ENCODE data around the gene ABCA2. TPM values are rescaled to one million over a fixed set of nuclear protein-coding genes. Genes with fewer than 3 reads are reported as not detected.

ABCA2 gene
- total and polyA plus RNA-seq, 9 of the 15 experiments (the other 6 are each of a cell fraction or from before 2014, with no cell fraction given) = 0.69 to 16.3 (median 6.1) TPM; not detected in 2

DNA sequence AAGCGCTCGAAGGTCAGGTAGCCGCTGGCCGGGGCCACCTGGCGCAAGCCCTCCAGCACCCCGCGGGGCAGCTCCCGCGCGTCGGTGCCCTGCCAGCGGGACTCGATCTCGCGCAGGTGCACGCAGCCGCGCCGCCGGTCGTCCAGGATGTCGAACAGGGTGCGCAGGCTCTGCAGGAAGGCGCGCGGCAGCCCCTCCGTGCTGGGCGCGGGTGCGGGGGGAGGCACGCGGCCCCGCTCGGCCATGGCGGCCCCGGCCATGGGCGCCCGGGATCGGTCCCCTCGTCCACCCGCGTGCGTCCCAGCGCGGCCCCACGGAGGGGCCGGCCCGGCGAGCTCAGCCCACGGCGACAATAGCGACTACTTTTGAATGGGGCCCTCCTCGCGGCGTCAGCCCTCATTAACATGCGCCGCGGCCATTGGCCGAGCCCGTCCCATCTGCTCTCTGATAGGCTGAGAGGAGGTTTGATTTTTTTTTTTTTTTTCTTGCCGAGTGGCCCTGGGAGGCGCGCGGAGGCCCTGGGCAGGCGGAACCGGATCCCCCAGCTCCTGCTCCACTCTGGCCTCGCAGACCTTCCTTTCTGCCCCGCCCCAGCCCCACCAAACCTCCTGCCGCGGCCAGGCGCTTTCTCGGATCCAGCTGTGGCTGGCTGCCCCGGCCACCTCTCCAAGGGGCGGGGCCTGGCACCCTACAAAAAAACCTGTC, 42.3 kb upstream of the ABCA2 start, which contains the start of gene SAPCD2 (continued):
- TF ChIP-seq, protein P1, sequence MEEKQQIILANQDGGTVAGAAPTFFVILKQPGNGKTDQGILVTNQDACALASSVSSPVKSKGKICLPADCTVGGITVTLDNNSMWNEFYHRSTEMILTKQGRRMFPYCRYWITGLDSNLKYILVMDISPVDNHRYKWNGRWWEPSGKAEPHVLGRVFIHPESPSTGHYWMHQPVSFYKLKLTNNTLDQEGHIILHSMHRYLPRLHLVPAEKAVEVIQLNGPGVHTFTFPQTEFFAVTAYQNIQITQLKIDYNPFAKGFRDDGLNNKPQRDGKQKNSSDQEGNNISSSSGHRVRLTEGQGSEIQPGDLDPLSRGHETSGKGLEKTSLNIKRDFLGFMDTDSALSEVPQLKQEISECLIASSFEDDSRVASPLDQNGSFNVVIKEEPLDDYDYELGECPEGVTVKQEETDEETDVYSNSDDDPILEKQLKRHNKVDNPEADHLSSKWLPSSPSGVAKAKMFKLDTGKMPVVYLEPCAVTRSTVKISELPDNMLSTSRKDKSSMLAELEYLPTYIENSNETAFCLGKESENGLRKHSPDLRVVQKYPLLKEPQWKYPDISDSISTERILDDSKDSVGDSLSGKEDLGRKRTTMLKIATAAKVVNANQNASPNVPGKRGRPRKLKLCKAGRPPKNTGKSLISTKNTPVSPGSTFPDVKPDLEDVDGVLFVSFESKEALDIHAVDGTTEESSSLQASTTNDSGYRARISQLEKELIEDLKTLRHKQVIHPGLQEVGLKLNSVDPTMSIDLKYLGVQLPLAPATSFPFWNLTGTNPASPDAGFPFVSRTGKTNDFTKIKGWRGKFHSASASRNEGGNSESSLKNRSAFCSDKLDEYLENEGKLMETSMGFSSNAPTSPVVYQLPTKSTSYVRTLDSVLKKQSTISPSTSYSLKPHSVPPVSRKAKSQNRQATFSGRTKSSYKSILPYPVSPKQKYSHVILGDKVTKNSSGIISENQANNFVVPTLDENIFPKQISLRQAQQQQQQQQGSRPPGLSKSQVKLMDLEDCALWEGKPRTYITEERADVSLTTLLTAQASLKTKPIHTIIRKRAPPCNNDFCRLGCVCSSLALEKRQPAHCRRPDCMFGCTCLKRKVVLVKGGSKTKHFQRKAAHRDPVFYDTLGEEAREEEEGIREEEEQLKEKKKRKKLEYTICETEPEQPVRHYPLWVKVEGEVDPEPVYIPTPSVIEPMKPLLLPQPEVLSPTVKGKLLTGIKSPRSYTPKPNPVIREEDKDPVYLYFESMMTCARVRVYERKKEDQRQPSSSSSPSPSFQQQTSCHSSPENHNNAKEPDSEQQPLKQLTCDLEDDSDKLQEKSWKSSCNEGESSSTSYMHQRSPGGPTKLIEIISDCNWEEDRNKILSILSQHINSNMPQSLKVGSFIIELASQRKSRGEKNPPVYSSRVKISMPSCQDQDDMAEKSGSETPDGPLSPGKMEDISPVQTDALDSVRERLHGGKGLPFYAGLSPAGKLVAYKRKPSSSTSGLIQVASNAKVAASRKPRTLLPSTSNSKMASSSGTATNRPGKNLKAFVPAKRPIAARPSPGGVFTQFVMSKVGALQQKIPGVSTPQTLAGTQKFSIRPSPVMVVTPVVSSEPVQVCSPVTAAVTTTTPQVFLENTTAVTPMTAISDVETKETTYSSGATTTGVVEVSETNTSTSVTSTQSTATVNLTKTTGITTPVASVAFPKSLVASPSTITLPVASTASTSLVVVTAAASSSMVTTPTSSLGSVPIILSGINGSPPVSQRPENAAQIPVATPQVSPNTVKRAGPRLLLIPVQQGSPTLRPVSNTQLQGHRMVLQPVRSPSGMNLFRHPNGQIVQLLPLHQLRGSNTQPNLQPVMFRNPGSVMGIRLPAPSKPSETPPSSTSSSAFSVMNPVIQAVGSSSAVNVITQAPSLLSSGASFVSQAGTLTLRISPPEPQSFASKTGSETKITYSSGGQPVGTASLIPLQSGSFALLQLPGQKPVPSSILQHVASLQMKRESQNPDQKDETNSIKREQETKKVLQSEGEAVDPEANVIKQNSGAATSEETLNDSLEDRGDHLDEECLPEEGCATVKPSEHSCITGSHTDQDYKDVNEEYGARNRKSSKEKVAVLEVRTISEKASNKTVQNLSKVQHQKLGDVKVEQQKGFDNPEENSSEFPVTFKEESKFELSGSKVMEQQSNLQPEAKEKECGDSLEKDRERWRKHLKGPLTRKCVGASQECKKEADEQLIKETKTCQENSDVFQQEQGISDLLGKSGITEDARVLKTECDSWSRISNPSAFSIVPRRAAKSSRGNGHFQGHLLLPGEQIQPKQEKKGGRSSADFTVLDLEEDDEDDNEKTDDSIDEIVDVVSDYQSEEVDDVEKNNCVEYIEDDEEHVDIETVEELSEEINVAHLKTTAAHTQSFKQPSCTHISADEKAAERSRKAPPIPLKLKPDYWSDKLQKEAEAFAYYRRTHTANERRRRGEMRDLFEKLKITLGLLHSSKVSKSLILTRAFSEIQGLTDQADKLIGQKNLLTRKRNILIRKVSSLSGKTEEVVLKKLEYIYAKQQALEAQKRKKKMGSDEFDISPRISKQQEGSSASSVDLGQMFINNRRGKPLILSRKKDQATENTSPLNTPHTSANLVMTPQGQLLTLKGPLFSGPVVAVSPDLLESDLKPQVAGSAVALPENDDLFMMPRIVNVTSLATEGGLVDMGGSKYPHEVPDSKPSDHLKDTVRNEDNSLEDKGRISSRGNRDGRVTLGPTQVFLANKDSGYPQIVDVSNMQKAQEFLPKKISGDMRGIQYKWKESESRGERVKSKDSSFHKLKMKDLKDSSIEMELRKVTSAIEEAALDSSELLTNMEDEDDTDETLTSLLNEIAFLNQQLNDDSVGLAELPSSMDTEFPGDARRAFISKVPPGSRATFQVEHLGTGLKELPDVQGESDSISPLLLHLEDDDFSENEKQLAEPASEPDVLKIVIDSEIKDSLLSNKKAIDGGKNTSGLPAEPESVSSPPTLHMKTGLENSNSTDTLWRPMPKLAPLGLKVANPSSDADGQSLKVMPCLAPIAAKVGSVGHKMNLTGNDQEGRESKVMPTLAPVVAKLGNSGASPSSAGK (IDR thresholded peaks at IDR 0.05) = peak; percentile 73
- no peak for TF ChIP-seq ZNF785 (CRISPR knock-in tag; IDR thresholded peaks at IDR 0.05)
- TF ChIP-seq, protein P2, sequence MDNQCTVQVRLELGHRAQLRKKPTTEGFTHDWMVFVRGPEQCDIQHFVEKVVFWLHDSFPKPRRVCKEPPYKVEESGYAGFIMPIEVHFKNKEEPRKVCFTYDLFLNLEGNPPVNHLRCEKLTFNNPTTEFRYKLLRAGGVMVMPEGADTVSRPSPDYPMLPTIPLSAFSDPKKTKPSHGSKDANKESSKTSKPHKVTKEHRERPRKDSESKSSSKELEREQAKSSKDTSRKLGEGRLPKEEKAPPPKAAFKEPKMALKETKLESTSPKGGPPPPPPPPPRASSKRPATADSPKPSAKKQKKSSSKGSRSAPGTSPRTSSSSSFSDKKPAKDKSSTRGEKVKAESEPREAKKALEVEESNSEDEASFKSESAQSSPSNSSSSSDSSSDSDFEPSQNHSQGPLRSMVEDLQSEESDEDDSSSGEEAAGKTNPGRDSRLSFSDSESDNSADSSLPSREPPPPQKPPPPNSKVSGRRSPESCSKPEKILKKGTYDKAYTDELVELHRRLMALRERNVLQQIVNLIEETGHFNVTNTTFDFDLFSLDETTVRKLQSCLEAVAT (IDR thresholded peaks at IDR 0.05) = no peak
- TF ChIP-seq IRF2 (CRISPR knock-in tag; IDR thresholded peaks at IDR 0.05) = no peak
- TF ChIP-seq IFI16 (CRISPR knock-in tag; IDR thresholded peaks at IDR 0.05) = no peak
- TF ChIP-seq HNRNPK (IDR thresholded peaks at IDR 0.05; ENCODE audit: low read depth, low read length, poor library complexity, severe bottlenecking) = no peak
- TF ChIP-seq MEF2D (tag; conservative IDR thresholded peaks at IDR 0.05; ENCODE audit: low read depth) = no peak
- TF ChIP-seq, protein P3, sequence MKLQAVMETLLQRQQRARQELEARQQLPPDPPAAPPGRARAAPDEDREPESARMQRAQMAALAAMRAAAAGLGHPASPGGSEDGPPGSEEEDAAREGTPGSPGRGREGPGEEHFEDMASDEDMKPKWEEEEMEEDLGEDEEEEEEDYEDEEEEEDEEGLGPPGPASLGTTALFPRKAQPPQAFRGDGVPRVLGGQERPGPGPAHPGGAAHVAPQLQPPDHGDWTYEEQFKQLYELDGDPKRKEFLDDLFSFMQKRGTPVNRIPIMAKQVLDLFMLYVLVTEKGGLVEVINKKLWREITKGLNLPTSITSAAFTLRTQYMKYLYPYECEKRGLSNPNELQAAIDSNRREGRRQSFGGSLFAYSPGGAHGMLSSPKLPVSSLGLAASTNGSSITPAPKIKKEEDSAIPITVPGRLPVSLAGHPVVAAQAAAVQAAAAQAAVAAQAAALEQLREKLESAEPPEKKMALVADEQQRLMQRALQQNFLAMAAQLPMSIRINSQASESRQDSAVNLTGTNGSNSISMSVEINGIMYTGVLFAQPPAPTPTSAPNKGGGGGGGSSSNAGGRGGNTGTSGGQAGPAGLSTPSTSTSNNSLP (IDR thresholded peaks at IDR 0.05; ENCODE audit: borderline replicate concordance, low read depth, low read length) = no peak
- no peak for TF ChIP-seq ZNF436 (CRISPR knock-in tag; IDR thresholded peaks at IDR 0.05)
- TF ChIP-seq LARP7 (IDR thresholded peaks at IDR 0.05) = no peak
- no peak for TF ChIP-seq SMAD4 (CRISPR knock-in tag; conservative IDR thresholded peaks at IDR 0.05)
- peak; percentile 85 for TF ChIP-seq FOXM1 (IDR thresholded peaks at IDR 0.05; ENCODE audit: low read depth)
- peak; percentile 61 for TF ChIP-seq FOXM1 (CRISPR knock-in tag; IDR thresholded peaks at IDR 0.05; ENCODE audit: low read depth)
- no peak for TF ChIP-seq SIRT6 (IDR thresholded peaks at IDR 0.05; ENCODE audit: low read depth, low read length)
